A549 (cell line): ENCODE data around the gene S100A8. TPM values are rescaled to one million over a fixed set of nuclear protein-coding genes. Genes with fewer than 3 reads are reported as not detected.

Source experiments
- ATAC-seq, 2 experiments: fragments of 200-7000 bp in 1 of 2; fragments of >200 bp in 1 of 2; cut with Nextera tagmentation in 1 of 2; cut with Tn5 transposase in 1 of 2; 3 replicates each; pipeline versions ENCODE4 v1.8.0 to v1.9.1; 2018 to 2020; ENCODE audit warnings: mild to moderate bottlenecking in 1 of 2, moderate library complexity in 1 of 2
- CTCF ChIA-PET: fragments of 300-600 bp; sonication (Branson Sonifier 250); formaldehyde crosslinking; extraction: SDS; loops from one replicate; lab custom pipeline; 2021; ENCODE audit warnings: antibody characterized with exemption, inconsistent platforms; lab: Yijun Ruan, JAX
- POLR2A ChIA-PET: fragments of 350-600 bp; formaldehyde crosslinking; extraction: SDS; loops from one replicate; lab custom pipeline; 2021; ENCODE audit warnings: antibody characterized with exemption, inconsistent platforms; lab: Yijun Ruan, JAX
- DNase-seq, 2 experiments: peaks; one replicate each; pipeline versions ENCODE4 v3.0.0 to v3.0.0-alpha.2; 2011 to 2016; ENCODE audit warnings: low read depth in 1 of 2, low spot score in 1 of 2
- FAIRE-seq: peaks from 2 replicates; lab custom pipeline; 2011; peaks lifted over from hg19 to GRCh38; lab: Jason Lieb, UNC
- H3K27ac ChIP-seq, 2 experiments: fragments of >200 bp; sonication (Bioruptor Twin); formaldehyde crosslinking; 3 replicates each; pipeline ENCODE4 v1.5.1; 2016 to 2017
- H3K4me1 ChIP-seq: fragments of >200 bp; sonication (Bioruptor Twin); formaldehyde crosslinking; 3 replicates; pipeline ENCODE4 v1.6.1; 2016
- H3K4me2 ChIP-seq: fragments of >200 bp; sonication (Bioruptor Twin); formaldehyde crosslinking; 3 replicates; pipeline ENCODE4 v1.6.1; 2016
- H3K4me3 ChIP-seq: fragments of >200 bp; sonication (Bioruptor Twin); formaldehyde crosslinking; 3 replicates; pipeline ENCODE4 v1.5.1; 2016
- H3K9me3 ChIP-seq: fragments of >200 bp; sonication (Bioruptor Twin); formaldehyde crosslinking; 3 replicates; pipeline ENCODE4 v1.6.1; 2016
- ATOH8 ChIP-seq: fragments of 250-450 bp; sonication (Bioruptor Pico); IDR thresholded peaks from 2 replicates; pipeline ENCODE4 v1.5.0; 2020; ENCODE audit warnings: low read depth, mild to moderate bottlenecking, moderate library complexity
- BCL3 ChIP-seq: fragments of >200 bp; sonication (Bioruptor Twin); formaldehyde crosslinking; IDR thresholded peaks from 3 replicates; pipeline ENCODE4 v1.6.1; 2016
- BHLHE40 ChIP-seq: IDR thresholded peaks from 2 replicates; pipeline ENCODE4 v1.6.1; 2012; ENCODE audit warnings: low read depth, low read length, inconsistent platforms
- CBX8 ChIP-seq: fragments of 200-600 bp; sonication (generic); IDR thresholded peaks from 2 replicates; pipeline ENCODE4 v1.6.1; 2016
- CEBPB ChIP-seq, 2 experiments: fragments of >200 bp in 1 of 2; sonication (Bioruptor Twin) in 1 of 2; formaldehyde crosslinking in 1 of 2; IDR thresholded peaks; 2 replicates each; pipeline ENCODE4 v1.6.1; 2012 to 2016
- CTCF ChIP-seq: fragments of >200 bp; sonication (Bioruptor Twin); formaldehyde crosslinking; IDR thresholded peaks from 3 replicates; pipeline ENCODE4 v1.5.1; 2016
- E2F6 ChIP-seq: IDR thresholded peaks from 2 replicates; pipeline ENCODE4 v1.6.1; 2012; ENCODE audit warnings: low read depth, borderline replicate concordance
- EHMT2 ChIP-seq: fragments of 200-600 bp; sonication (generic); IDR thresholded peaks from 2 replicates; pipeline ENCODE4 v1.6.1; 2016; ENCODE audit warnings: antibody characterized with exemption, low read depth, mild to moderate bottlenecking, moderate library complexity
- ELK1 ChIP-seq: fragments of 150-350 bp; IDR thresholded peaks from 2 replicates; pipeline ENCODE4 v1.6.1; 2014; ENCODE audit warnings: low read depth, mild to moderate bottlenecking, low read length
- EP300 ChIP-seq, 2 experiments: fragments of >200 bp; sonication (Bioruptor Twin); formaldehyde crosslinking; IDR thresholded peaks; 2 replicates in 1 of 2; 3 replicates in 1 of 2; pipeline ENCODE4 v1.6.1; 2016 to 2017
- GATA3 ChIP-seq: IDR thresholded peaks from 2 replicates; pipeline ENCODE4 v1.6.1; 2012; ENCODE audit warnings: borderline replicate concordance
- HES2 ChIP-seq: fragments of >200 bp; sonication (Bioruptor Twin); formaldehyde crosslinking; IDR thresholded peaks from 2 replicates; pipeline ENCODE4 v1.6.1; 2016
- HEYL ChIP-seq: fragments of 250-450 bp; sonication (Bioruptor Pico); IDR thresholded peaks from 2 replicates; pipeline ENCODE4 v1.8.0; 2021; ENCODE audit warnings: mild to moderate bottlenecking, moderate library complexity
- HMGXB4 ChIP-seq: fragments of 250-450 bp; sonication (Bioruptor Pico); IDR thresholded peaks from 2 replicates; pipeline ENCODE4 v1.5.0; 2021; ENCODE audit warnings: mild to moderate bottlenecking, moderate library complexity, borderline replicate concordance
- HOXB5 ChIP-seq: fragments of 250-450 bp; sonication (Bioruptor Pico); IDR thresholded peaks from 2 replicates; pipeline ENCODE4 v1.5.0; 2020; ENCODE audit warnings: mild to moderate bottlenecking, moderate library complexity
- KDM1A ChIP-seq: fragments of 200-600 bp; sonication (generic); IDR thresholded peaks from 2 replicates; pipeline ENCODE4 v1.6.1; 2016; ENCODE audit warnings: low read depth, mild to moderate bottlenecking
- MAX ChIP-seq: IDR thresholded peaks from 2 replicates; pipeline ENCODE4 v1.6.1; 2012
- MAZ ChIP-seq: fragments of 150-350 bp; IDR thresholded peaks from 2 replicates; pipeline ENCODE4 v1.6.1; 2014; ENCODE audit warnings: antibody characterized with exemption, low read depth, low read length, borderline replicate concordance
- NFE2L2 ChIP-seq: fragments of 150-350 bp; conservative IDR thresholded peaks from 2 replicates; pipeline ENCODE4 v1.6.1; 2014; ENCODE audit warnings: low read length
- NR3C1 ChIP-seq: fragments of >200 bp; sonication (Bioruptor Twin); formaldehyde crosslinking; IDR thresholded peaks from 3 replicates; pipeline ENCODE4 v1.6.1; 2017
- PBX3 ChIP-seq: IDR thresholded peaks from 2 replicates; pipeline ENCODE4 v1.6.1; 2012
- PHF8 ChIP-seq: fragments of 200-600 bp; sonication (generic); IDR thresholded peaks from 2 replicates; pipeline ENCODE4 v1.6.1; 2016; ENCODE audit warnings: low read depth, mild to moderate bottlenecking, antibody characterized with exemption, moderate library complexity, borderline replicate concordance
- RCOR1 ChIP-seq: fragments of 150-350 bp; IDR thresholded peaks from 2 replicates; pipeline ENCODE4 v1.6.1; 2014; ENCODE audit warnings: antibody characterized with exemption, low read length, low read depth
- RFX5 ChIP-seq: fragments of 450-650 bp; IDR thresholded peaks from 2 replicates; pipeline ENCODE4 v1.7.1; 2014; ENCODE audit warnings: antibody characterized with exemption, mild to moderate bottlenecking, moderate library complexity
- RNF2 ChIP-seq: fragments of 200-600 bp; sonication (generic); IDR thresholded peaks from 2 replicates; pipeline ENCODE4 v1.6.1; 2016; ENCODE audit warnings: low read depth, mild to moderate bottlenecking, antibody characterized with exemption, moderate library complexity, borderline replicate concordance
- SREBF2 ChIP-seq: fragments of 450-650 bp; IDR thresholded peaks from 2 replicates; pipeline ENCODE4 v1.6.1; 2014; ENCODE audit warnings: mild to moderate bottlenecking, moderate library complexity
- TFCP2L1 ChIP-seq: fragments of 250-450 bp; sonication (Bioruptor Pico); IDR thresholded peaks from 2 replicates; pipeline ENCODE4 v1.5.0; 2021; ENCODE audit warnings: mild to moderate bottlenecking
- TP53 ChIP-seq: fragments of 250-450 bp; sonication (Bioruptor Pico); IDR thresholded peaks from 2 replicates; pipeline ENCODE4 v1.5.0; 2021; ENCODE audit warnings: mild to moderate bottlenecking, moderate library complexity
- ZFP36 ChIP-seq: fragments of 450-650 bp; IDR thresholded peaks from 2 replicates; pipeline ENCODE4 v1.6.1; 2014; ENCODE audit warnings: borderline replicate concordance; ENCODE audit not compliant: partially characterized antibody
- ZSCAN20 ChIP-seq: fragments of 250-450 bp; sonication (Bioruptor Pico); IDR thresholded peaks from 2 replicates; pipeline ENCODE4 v1.8.0; 2022; ENCODE audit warnings: mild to moderate bottlenecking, moderate library complexity
- WGBS: methylation state at CpG from one replicate; pipeline ENCODE4 v1.1.6; 2017; ENCODE audit errors: missing lambda C conversion rate; 5-methylcytosine and 5-hydroxymethylcytosine counted together
- polyA plus RNA-seq, 4 experiments: library from polyadenylated mRNA; depleted of rRNA in 3 of 4; stranded (reverse); fragments of >200 nt; fragmentation: RNase III in 1 of 4; extraction: RNeasy Plus Mini Kit Qiagen cat#74134 plus additional on column Dnase treatment in 1 of 4; gene quantifications; 2 replicates in 3 of 4; 3 replicates in 1 of 4; pipeline ENCODE4 v1.2.3, GENCODE V29; 2011 to 2017

S100A8 gene
- polyA plus RNA-seq, 2 of the 4 experiments (the other 2 are of a cell fraction), result not detected

- DNase-seq, result no peak
- Histone ChIP-seq H3K4me3 (no peak overlapping the region), H3K4me1 (no peaks in the 10 kb centered on the region), H3K4me2 (no peak overlapping the region), H3K9me3 (no peaks in the 10 kb centered on the region), H3K27ac (no peak overlapping the region)
- POLR2A ChIA-PET, result no interaction called here
- no peak for FAIRE-seq
- CTCF ChIA-PET, result interaction anchor here (1.5 to 3.9 kb wide), 3 partner anchors 10 to 99 kb away, joined by 4 to 26 read pairs (median 5); no protein-coding TSS in a partner anchor
- TF ChIP-seq CTCF, result no peak
- TF ChIP-seq ZSCAN20 (CRISPR knock-in tag), result no peak
- TF ChIP-seq RNF2, result no peak
- no peak for TF ChIP-seq ATOH8
- no peak for TF ChIP-seq CEBPB (IDR thresholded peaks at IDR 0.05)
- TF ChIP-seq NR3C1, result no peak
- TF ChIP-seq HMGXB4 (CRISPR knock-in tag), result no peak
- no peak for TF ChIP-seq SREBF2
- no peak for TF ChIP-seq EHMT2
- no peak for TF ChIP-seq RFX5
- TF ChIP-seq E2F6, result no peak
- no peak for TF ChIP-seq EP300 (IDR thresholded peaks at IDR 0.05)
- no peak for TF ChIP-seq CBX8
- no peak for TF ChIP-seq GATA3
- TF ChIP-seq HEYL, result no peak
- no peak for TF ChIP-seq HOXB5
- TF ChIP-seq PBX3, result no peak
- no peak for TF ChIP-seq PHF8
- no peak for TF ChIP-seq BHLHE40
- peak; percentile 41 to 51; a peak in 4 of 6 replicates for ATAC-seq
- WGBS, result 27% methylated on average over 7 of the region's 7 CpGs
Observed at GRCh38 chr1:153395136-153395685, 4.3 kb upstream of the S100A8 start.

GRCh38 chr1:153394391-153394790 is 3.5 kb upstream of the S100A8 start:
- no peak overlapping the region for H3K4me3 ChIP-seq
- H3K9me3 ChIP-seq, result no peaks in the 10 kb centered on the region
- 43% methylated on average over 5 of the region's 5 CpGs for WGBS
- H3K27ac ChIP-seq, result no peak overlapping the region
- no peaks in the 10 kb centered on the region for H3K4me1 ChIP-seq
- no peak overlapping the region for H3K4me2 ChIP-seq
- FAIRE-seq, result no peak
- TF ChIP-seq MAX, result no peak
- TF ChIP-seq EHMT2, result no peak
- no peak for TF ChIP-seq TP53 (CRISPR knock-in tag)
- TF ChIP-seq RCOR1, result no peak
- no peak for TF ChIP-seq GATA3
- no peak for TF ChIP-seq HES2
- TF ChIP-seq KDM1A, result no peak
- TF ChIP-seq ZFP36, result no peak
- no peak for TF ChIP-seq NR3C1
- no peak for TF ChIP-seq MAZ
- TF ChIP-seq BCL3, result no peak
- no peak for TF ChIP-seq PHF8
- TF ChIP-seq NFE2L2, result no peak
- no peak for TF ChIP-seq ZSCAN20 (CRISPR knock-in tag)
- no peak for TF ChIP-seq TFCP2L1 (CRISPR knock-in tag)
- TF ChIP-seq ELK1, result no peak
- no peak for TF ChIP-seq HEYL
- DNase-seq, result no peak
- no peak for ATAC-seq
- POLR2A ChIA-PET, result no interaction called here
- CTCF ChIA-PET, result interaction anchor here (0.7 to 3.9 kb wide), 2 partner anchors 40 to 178 kb away, joined by 3 to 26 read pairs; no protein-coding TSS in a partner anchor
